Neural cell (in vitro differentiated cells): ENCODE measurements around the gene RGS9. TPM values are rescaled to one million over a fixed set of nuclear protein-coding genes. Genes with fewer than 3 reads are reported as not detected.

Experiments used
- H2AFZ ChIP-seq: fragments of 200-600, 300-800 bp; sonication (generic), shearing (Covaris generic); 2 replicates; pipeline ENCODE4 v1.6.0; 2014; ENCODE audit warnings: low read depth, mild to moderate bottlenecking, antibody characterized with exemption, low read length, moderate library complexity
- H3F3A ChIP-seq: fragments of 200-600 bp; shearing (Covaris generic); 2 replicates; pipeline ENCODE4 v1.6.1; 2016; ENCODE audit warnings: mild to moderate bottlenecking, moderate library complexity, mixed read lengths, antibody characterized with exemption, low read length; ENCODE audit not compliant: insufficient read depth, poor library complexity, severe bottlenecking
- H3K27ac ChIP-seq: fragments of 200-600, 300-800 bp; sonication (generic), shearing (Covaris generic); 2 replicates; pipeline ENCODE4 v1.5.1; 2014; ENCODE audit warnings: mild to moderate bottlenecking, low read length, moderate library complexity
- H3K27me3 ChIP-seq: fragments of 300-800, 200-600 bp; sonication (generic), shearing (Covaris generic); 2 replicates; pipeline ENCODE4 v1.6.0; 2014; ENCODE audit warnings: mild to moderate bottlenecking, low read depth, low read length, moderate library complexity; ENCODE audit not compliant: insufficient read depth
- H3K36me3 ChIP-seq: fragments of 300-800, 200-600 bp; sonication (generic), shearing (Covaris generic); 2 replicates; pipeline ENCODE4 v1.5.1; 2014; ENCODE audit warnings: mild to moderate bottlenecking, antibody characterized with exemption, low read length, moderate library complexity; ENCODE audit not compliant: insufficient read depth
- H3K4me2 ChIP-seq: fragments of 300-800, 200-600 bp; sonication (generic), shearing (Covaris generic); 2 replicates; pipeline ENCODE4 v1.6.0; 2014; ENCODE audit warnings: mild to moderate bottlenecking, low read length
- H3K4me3 ChIP-seq: fragments of 300-800, 200-600 bp; sonication (generic), shearing (Covaris generic); 2 replicates; pipeline ENCODE4 v1.5.1; 2014; ENCODE audit warnings: mild to moderate bottlenecking, low read length, moderate library complexity
- H3K79me2 ChIP-seq: fragments of 200-600 bp; shearing (Covaris generic); replicated peaks from 2 replicates; pipeline ENCODE4 v1.6.0; 2014; ENCODE audit warnings: mild to moderate bottlenecking, low read length, moderate library complexity; ENCODE audit not compliant: insufficient read depth
- H3K9ac ChIP-seq: fragments of 300-800, 200-600 bp; sonication (generic), shearing (Covaris generic); 2 replicates; pipeline ENCODE4 v1.6.1; 2016; ENCODE audit warnings: mild to moderate bottlenecking, low read length, mixed read lengths
- H3K9me2 ChIP-seq: fragments of 200-600 bp; shearing (Covaris generic); 2 replicates; pipeline ENCODE4 v1.6.1; 2016; ENCODE audit warnings: mild to moderate bottlenecking, low read length, mixed read lengths; ENCODE audit not compliant: insufficient read depth
- H3K9me3 ChIP-seq: fragments of 200-600, 300-800 bp; sonication (generic), shearing (Covaris generic); 2 replicates; pipeline ENCODE4 v1.6.1; 2016; ENCODE audit warnings: mild to moderate bottlenecking, mixed run types, low read length, moderate library complexity, mixed read lengths
- H4K20me1 ChIP-seq: fragments of 200-600 bp; shearing (Covaris generic); 2 replicates; pipeline ENCODE4 v1.6.1; 2016; ENCODE audit warnings: mild to moderate bottlenecking, mixed run types; ENCODE audit not compliant: insufficient read depth
- EP300 ChIP-seq: fragments of 450-650 bp; conservative IDR thresholded peaks from 2 replicates; pipeline ENCODE4 v1.6.1; 2014; ENCODE audit warnings: antibody characterized with exemption, mild to moderate bottlenecking, moderate library complexity; ENCODE audit not compliant: poor library complexity, severe bottlenecking
- EZH2 ChIP-seq: fragments of 200-600, 300-800 bp; shearing (Covaris generic), sonication (generic); IDR thresholded peaks from 2 replicates; pipeline ENCODE4 v1.6.1; 2014; ENCODE audit warnings: antibody characterized with exemption, low read length, borderline replicate concordance, mild to moderate bottlenecking; ENCODE audit not compliant: insufficient read depth, poor library complexity, severe bottlenecking
- MXI1 ChIP-seq: fragments of 450-650 bp; conservative IDR thresholded peaks from 2 replicates; pipeline ENCODE4 v1.6.1; 2014; ENCODE audit warnings: antibody characterized with exemption, mild to moderate bottlenecking; ENCODE audit not compliant: poor library complexity, severe bottlenecking
- POLR2AphosphoS5 ChIP-seq: IDR thresholded peaks from 2 replicates; pipeline ENCODE4 v1.6.1; 2012
- RAD21 ChIP-seq: fragments of 450-650 bp; conservative IDR thresholded peaks from 2 replicates; pipeline ENCODE4 v1.6.1; 2014; ENCODE audit warnings: antibody characterized with exemption, mild to moderate bottlenecking, moderate library complexity
- SMC3 ChIP-seq: fragments of 450-650 bp; conservative IDR thresholded peaks from 2 replicates; pipeline ENCODE4 v1.6.1; 2014; ENCODE audit warnings: antibody characterized with exemption, mild to moderate bottlenecking, moderate library complexity; ENCODE audit not compliant: poor library complexity
- TAF1 ChIP-seq: IDR thresholded peaks from 2 replicates; pipeline ENCODE4 v1.6.1; 2012; ENCODE audit warnings: low read depth
- polyA plus RNA-seq: library from polyadenylated mRNA; depleted of rRNA; stranded (reverse); fragments of >200 nt; gene quantifications from 2 replicates; pipeline ENCODE4 v1.2.3, GENCODE V29; 2014
- TF ChIP-seq, protein P1 (sequence below): fragments of 450-650 bp; IDR thresholded peaks from 2 replicates; pipeline ENCODE4 v1.5.1; 2014; ENCODE audit warnings: antibody characterized with exemption, mild to moderate bottlenecking, moderate library complexity; ENCODE audit not compliant: poor library complexity, severe bottlenecking
- TF ChIP-seq, protein P2 (sequence below): IDR thresholded peaks from 2 replicates; pipeline ENCODE4 v1.6.1; 2012; ENCODE audit warnings: borderline replicate concordance

The RGS9 gene
- polyA plus RNA-seq, 1 donor from 2014 or later, result 6.8 TPM

DNA sequence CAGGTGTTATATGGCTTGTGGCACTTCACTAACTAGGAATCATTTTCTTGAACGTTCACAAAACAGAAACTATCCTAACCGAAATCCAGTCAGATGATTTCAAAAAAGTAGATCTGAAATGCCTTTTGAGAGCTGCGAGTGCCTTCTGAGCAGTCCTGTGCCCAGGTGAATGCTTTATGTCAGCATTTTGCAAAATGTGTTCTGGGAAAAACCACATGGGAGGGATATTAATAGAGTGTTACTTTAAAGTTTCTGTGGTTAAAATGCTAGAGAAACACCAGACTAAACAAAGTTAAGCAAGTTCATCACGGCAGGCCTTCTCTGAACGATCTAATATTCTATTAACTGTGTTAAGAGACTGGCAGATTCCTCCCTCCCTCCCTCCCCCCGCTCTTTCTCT, 15.8 kb upstream of the RGS9 start:
- no peaks in the 10 kb centered on the region for H4K20me1 ChIP-seq
- no peak for TF ChIP-seq MXI1
- no peak for TF ChIP-seq SMC3
- TF ChIP-seq RAD21, result no peak
- TF ChIP-seq EP300, result no peak
- no peak for TF ChIP-seq EZH2
- no peak for TF ChIP-seq TAF1
- TF ChIP-seq, protein P1, sequence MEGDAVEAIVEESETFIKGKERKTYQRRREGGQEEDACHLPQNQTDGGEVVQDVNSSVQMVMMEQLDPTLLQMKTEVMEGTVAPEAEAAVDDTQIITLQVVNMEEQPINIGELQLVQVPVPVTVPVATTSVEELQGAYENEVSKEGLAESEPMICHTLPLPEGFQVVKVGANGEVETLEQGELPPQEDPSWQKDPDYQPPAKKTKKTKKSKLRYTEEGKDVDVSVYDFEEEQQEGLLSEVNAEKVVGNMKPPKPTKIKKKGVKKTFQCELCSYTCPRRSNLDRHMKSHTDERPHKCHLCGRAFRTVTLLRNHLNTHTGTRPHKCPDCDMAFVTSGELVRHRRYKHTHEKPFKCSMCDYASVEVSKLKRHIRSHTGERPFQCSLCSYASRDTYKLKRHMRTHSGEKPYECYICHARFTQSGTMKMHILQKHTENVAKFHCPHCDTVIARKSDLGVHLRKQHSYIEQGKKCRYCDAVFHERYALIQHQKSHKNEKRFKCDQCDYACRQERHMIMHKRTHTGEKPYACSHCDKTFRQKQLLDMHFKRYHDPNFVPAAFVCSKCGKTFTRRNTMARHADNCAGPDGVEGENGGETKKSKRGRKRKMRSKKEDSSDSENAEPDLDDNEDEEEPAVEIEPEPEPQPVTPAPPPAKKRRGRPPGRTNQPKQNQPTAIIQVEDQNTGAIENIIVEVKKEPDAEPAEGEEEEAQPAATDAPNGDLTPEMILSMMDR, result no peak
- TF ChIP-seq, protein P2, sequence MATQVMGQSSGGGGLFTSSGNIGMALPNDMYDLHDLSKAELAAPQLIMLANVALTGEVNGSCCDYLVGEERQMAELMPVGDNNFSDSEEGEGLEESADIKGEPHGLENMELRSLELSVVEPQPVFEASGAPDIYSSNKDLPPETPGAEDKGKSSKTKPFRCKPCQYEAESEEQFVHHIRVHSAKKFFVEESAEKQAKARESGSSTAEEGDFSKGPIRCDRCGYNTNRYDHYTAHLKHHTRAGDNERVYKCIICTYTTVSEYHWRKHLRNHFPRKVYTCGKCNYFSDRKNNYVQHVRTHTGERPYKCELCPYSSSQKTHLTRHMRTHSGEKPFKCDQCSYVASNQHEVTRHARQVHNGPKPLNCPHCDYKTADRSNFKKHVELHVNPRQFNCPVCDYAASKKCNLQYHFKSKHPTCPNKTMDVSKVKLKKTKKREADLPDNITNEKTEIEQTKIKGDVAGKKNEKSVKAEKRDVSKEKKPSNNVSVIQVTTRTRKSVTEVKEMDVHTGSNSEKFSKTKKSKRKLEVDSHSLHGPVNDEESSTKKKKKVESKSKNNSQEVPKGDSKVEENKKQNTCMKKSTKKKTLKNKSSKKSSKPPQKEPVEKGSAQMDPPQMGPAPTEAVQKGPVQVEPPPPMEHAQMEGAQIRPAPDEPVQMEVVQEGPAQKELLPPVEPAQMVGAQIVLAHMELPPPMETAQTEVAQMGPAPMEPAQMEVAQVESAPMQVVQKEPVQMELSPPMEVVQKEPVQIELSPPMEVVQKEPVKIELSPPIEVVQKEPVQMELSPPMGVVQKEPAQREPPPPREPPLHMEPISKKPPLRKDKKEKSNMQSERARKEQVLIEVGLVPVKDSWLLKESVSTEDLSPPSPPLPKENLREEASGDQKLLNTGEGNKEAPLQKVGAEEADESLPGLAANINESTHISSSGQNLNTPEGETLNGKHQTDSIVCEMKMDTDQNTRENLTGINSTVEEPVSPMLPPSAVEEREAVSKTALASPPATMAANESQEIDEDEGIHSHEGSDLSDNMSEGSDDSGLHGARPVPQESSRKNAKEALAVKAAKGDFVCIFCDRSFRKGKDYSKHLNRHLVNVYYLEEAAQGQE, result no peak
- TF ChIP-seq POLR2AphosphoS5, result no peak
- H3K4me3 ChIP-seq, result no peak overlapping the region
- no peaks in the 10 kb centered on the region for H3K36me3 ChIP-seq
- no peaks in the 10 kb centered on the region for H3K9me3 ChIP-seq
- no peaks in the 10 kb centered on the region for H3F3A ChIP-seq
- H3K9me2 ChIP-seq, result no peaks in the 10 kb centered on the region
- no peaks in the 10 kb centered on the region for H3K79me2 ChIP-seq
- no peaks in the 10 kb centered on the region for H3K27me3 ChIP-seq
- H3K9ac ChIP-seq, result no peak overlapping the region
- no peak overlapping the region for H3K4me2 ChIP-seq
- H2AFZ ChIP-seq, result no peak overlapping the region
- H3K27ac ChIP-seq, result no peak overlapping the region

GRCh38 chr17:65121916-65122806, 15.0 kb upstream of the RGS9 start:
- Histone ChIP-seq H2AFZ (no peak overlapping the region), H3K4me2 (no peak overlapping the region), H3K36me3 (no peaks in the 10 kb centered on the region), H3K27ac (no peak overlapping the region), H3F3A (no peaks in the 10 kb centered on the region), H3K27me3 (no peaks in the 10 kb centered on the region), H3K4me3 (peak overlapping the region; percentile 63), H3K9ac (peak overlapping the region; percentile 59), H3K9me3 (no peaks in the 10 kb centered on the region), H3K9me2 (no peaks in the 10 kb centered on the region), H4K20me1 (no peaks in the 10 kb centered on the region), H3K79me2 (no peaks in the 10 kb centered on the region)
- TF ChIP-seq RAD21 (no peak), SMC3 (no peak), EZH2 (no peak), MXI1 (no peak), EP300 (no peak), TAF1 (no peak), POLR2AphosphoS5 (no peak)
- TF ChIP-seq, protein P1, result no peak
- TF ChIP-seq, protein P2, result no peak
